ENCODE data around the gene AEBP1. TPM values are rescaled to one million over a fixed set of nuclear protein-coding genes. Genes with fewer than 3 reads are reported as not detected.
A peak's percentile ranks its signal among the peaks of the same experiment; 100 is the strongest.

The AEBP1 gene
- total and polyA plus RNA-seq, 2 donors (not counting 1 experiment from before 2014, with no cell fraction given), result 44.4 to 133 TPM

DNA sequence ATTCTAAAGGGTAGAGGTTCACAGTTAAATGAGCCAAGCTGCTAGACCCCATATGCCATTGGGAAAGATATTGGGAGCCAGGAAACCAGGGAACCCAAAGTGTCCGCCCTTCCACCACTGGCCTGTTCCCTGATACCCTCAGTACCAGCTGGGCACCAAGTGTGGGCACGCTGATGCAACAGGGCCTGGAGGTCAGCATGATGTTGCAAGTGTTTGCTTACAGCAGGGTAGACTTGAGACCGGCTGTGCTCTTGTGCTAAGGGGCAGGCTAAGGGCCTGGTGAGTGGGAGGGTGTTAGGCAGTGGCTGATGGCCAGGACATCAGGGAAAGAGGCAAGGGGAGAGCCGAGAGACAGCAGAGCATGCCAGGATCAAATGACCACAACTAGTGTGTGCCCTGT lies 58.0 kb downstream of the AEBP1 start:
- Histone ChIP-seq H3K4me3 (replicated peaks in 1 of 4; ENCODE audit: control extremely low read depth in 1 of 4, insufficient read depth in 1 of 4, low read depth in 3 of 4, low read length in 4 of 4) (no peak overlapping the region), H3K27me3 (ENCODE audit: control insufficient read depth, insufficient read depth, low read length) (peaks cover 5% of the 10 kb centered on the region), H3K27ac (ENCODE audit: insufficient read depth, low read length) (no peak overlapping the region), H3K79me2 (ENCODE audit: control insufficient read depth, insufficient read depth, low read length) (no peaks in the 10 kb centered on the region), H3K36me3 (ENCODE audit: control insufficient read depth, insufficient read depth, low read length) (no peaks in the 10 kb centered on the region), H2AFZ (ENCODE audit: low read length) (no peak overlapping the region), H3K4me1 (ENCODE audit: control insufficient read depth, extremely low read depth, insufficient read depth, low read length) (peaks cover 3% of the 10 kb centered on the region), H3K4me2 (ENCODE audit: extremely low read depth, insufficient read depth, low read length) (no peak overlapping the region), H3K9ac (ENCODE audit: insufficient read depth, low read length) (no peak overlapping the region), H4K20me1 (ENCODE audit: control insufficient read depth, extremely low read depth, insufficient read depth, low read length) (no peaks in the 10 kb centered on the region), H3K9me3 (ENCODE audit: control insufficient read depth, insufficient read depth, low read depth, low read length) (no peaks in the 10 kb centered on the region)
- no peak for TF ChIP-seq EZH2 (IDR thresholded peaks at IDR 0.05; ENCODE audit: low read length, missing control alignments)
- TF ChIP-seq, protein P1, sequence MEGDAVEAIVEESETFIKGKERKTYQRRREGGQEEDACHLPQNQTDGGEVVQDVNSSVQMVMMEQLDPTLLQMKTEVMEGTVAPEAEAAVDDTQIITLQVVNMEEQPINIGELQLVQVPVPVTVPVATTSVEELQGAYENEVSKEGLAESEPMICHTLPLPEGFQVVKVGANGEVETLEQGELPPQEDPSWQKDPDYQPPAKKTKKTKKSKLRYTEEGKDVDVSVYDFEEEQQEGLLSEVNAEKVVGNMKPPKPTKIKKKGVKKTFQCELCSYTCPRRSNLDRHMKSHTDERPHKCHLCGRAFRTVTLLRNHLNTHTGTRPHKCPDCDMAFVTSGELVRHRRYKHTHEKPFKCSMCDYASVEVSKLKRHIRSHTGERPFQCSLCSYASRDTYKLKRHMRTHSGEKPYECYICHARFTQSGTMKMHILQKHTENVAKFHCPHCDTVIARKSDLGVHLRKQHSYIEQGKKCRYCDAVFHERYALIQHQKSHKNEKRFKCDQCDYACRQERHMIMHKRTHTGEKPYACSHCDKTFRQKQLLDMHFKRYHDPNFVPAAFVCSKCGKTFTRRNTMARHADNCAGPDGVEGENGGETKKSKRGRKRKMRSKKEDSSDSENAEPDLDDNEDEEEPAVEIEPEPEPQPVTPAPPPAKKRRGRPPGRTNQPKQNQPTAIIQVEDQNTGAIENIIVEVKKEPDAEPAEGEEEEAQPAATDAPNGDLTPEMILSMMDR (conservative IDR thresholded peaks at IDR 0.05 in 1 of 2, IDR thresholded peaks at IDR 0.05 in 1 of 2; ENCODE audit: low read depth in 1 of 2, low read length in 2 of 2), result no peak
- peak in 1 of 2 donors; percentile 28 for DNase-seq (ENCODE audit: low read depth in 2 of 2)

DNA sequence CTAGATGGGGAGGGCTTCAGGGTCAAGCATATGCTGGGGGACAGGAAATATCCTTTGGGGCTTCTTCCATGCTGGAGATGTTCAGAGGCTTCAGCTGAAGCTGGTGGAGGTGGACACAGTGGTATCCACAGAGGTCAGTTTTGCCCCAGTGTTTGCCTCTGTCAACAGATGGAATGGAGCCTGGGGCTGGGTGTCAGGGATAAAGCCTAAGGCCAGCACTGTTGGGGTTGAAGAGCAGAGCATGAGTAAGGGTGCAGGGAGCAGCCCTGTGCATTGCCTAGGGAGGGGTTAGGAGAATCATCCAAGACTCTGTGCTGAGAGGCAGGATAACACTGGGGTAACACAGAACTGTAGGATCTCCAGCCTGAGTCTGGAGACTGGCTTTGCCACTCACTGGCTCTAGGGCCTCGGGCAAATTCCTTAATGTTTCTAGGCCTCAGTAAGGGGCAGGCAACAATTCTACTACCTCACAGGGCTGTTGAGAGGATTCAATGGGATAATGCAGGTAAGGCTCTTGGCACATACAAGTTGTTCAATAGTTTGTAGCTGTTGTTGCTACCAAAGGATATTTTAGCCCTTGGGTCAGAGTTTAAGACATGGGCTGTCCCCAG lies 58.7 kb downstream of the AEBP1 start:
- no peak for TF ChIP-seq EZH2 (IDR thresholded peaks at IDR 0.05; ENCODE audit: low read length, missing control alignments)
- TF ChIP-seq, protein P1 (conservative IDR thresholded peaks at IDR 0.05 in 1 of 2, IDR thresholded peaks at IDR 0.05 in 1 of 2; ENCODE audit: low read depth in 1 of 2, low read length in 2 of 2), result no peak
- Histone ChIP-seq H3K27ac (ENCODE audit: insufficient read depth, low read length) (no peak overlapping the region), H3K27me3 (ENCODE audit: control insufficient read depth, insufficient read depth, low read length) (peaks cover 5% of the 10 kb centered on the region), H3K9ac (ENCODE audit: insufficient read depth, low read length) (no peak overlapping the region), H3K9me3 (ENCODE audit: control insufficient read depth, insufficient read depth, low read depth, low read length) (no peaks in the 10 kb centered on the region), H2AFZ (ENCODE audit: low read length) (no peak overlapping the region), H3K4me1 (ENCODE audit: control insufficient read depth, extremely low read depth, insufficient read depth, low read length) (peaks cover 3% of the 10 kb centered on the region), H3K4me3 (replicated peaks in 1 of 4; ENCODE audit: control extremely low read depth in 1 of 4, insufficient read depth in 1 of 4, low read depth in 3 of 4, low read length in 4 of 4) (no peak overlapping the region), H3K4me2 (ENCODE audit: extremely low read depth, insufficient read depth, low read length) (no peak overlapping the region), H4K20me1 (ENCODE audit: control insufficient read depth, extremely low read depth, insufficient read depth, low read length) (no peaks in the 10 kb centered on the region), H3K79me2 (ENCODE audit: control insufficient read depth, insufficient read depth, low read length) (no peaks in the 10 kb centered on the region), H3K36me3 (ENCODE audit: control insufficient read depth, insufficient read depth, low read length) (no peaks in the 10 kb centered on the region)
- no peak for DNase-seq (ENCODE audit: low read depth in 2 of 2)

DNA sequence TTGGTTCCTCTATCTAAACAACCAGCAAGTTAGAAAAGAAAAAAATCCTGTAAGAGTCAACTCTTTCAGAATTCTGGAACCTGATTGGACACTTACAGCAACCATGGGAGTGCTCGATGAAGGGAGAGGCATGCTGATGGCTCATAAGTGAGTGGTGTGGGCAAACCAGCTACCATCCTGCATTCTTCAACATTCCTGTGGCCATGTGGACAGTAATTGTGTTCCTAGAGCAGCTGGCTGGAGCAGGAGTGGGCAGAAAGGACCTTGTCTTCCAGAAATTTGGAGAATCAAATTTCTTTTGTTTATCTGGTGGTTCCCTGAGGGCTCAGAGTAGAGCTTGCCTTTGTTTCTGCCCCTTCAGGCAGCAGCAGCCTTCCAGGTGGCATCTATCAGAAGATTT lies 59.4 kb downstream of the AEBP1 start:
- H3K79me2 ChIP-seq (ENCODE audit: control insufficient read depth, insufficient read depth, low read length), result no peaks in the 10 kb centered on the region
- H3K4me3 ChIP-seq (replicated peaks in 1 of 4; ENCODE audit: control extremely low read depth in 1 of 4, insufficient read depth in 1 of 4, low read depth in 3 of 4, low read length in 4 of 4), result no peak overlapping the region
- TF ChIP-seq, protein P1 (conservative IDR thresholded peaks at IDR 0.05 in 1 of 2, IDR thresholded peaks at IDR 0.05 in 1 of 2; ENCODE audit: low read depth in 1 of 2, low read length in 2 of 2), result no peak
- TF ChIP-seq EZH2 (IDR thresholded peaks at IDR 0.05; ENCODE audit: low read length, missing control alignments), result no peak
- H3K9me3 ChIP-seq (ENCODE audit: control insufficient read depth, insufficient read depth, low read depth, low read length), result no peaks in the 10 kb centered on the region
- no peaks in the 10 kb centered on the region for H4K20me1 ChIP-seq (ENCODE audit: control insufficient read depth, extremely low read depth, insufficient read depth, low read length)
- H3K4me1 ChIP-seq (ENCODE audit: control insufficient read depth, extremely low read depth, insufficient read depth, low read length), result peaks cover 3% of the 10 kb centered on the region
- no peak overlapping the region for H3K27ac ChIP-seq (ENCODE audit: insufficient read depth, low read length)
- peak; percentile 72 to 96 for DNase-seq (ENCODE audit: low read depth in 2 of 2)
- H3K4me2 ChIP-seq (ENCODE audit: extremely low read depth, insufficient read depth, low read length), result peak overlapping the region; percentile 19
- no peaks in the 10 kb centered on the region for H3K36me3 ChIP-seq (ENCODE audit: control insufficient read depth, insufficient read depth, low read length)
- peaks cover 5% of the 10 kb centered on the region for H3K27me3 ChIP-seq (ENCODE audit: control insufficient read depth, insufficient read depth, low read length)
- no peak overlapping the region for H2AFZ ChIP-seq (ENCODE audit: low read length)
- no peak overlapping the region for H3K9ac ChIP-seq (ENCODE audit: insufficient read depth, low read length)

Other genes with a start within 250 kb of the AEBP1 start
- gene MRPS24, start 234.8 kb upstream of the AEBP1 start, total RNA-seq, result 75.8 and 105 TPM in 2 replicates
- 109 and 128 TPM in 2 replicates for gene MRPS24, start 234.8 kb upstream of the AEBP1 start, polyA plus RNA-seq
- gene URGCP, start 197.7 kb upstream of the AEBP1 start, total RNA-seq, result 27.7 and 42.1 TPM in 2 replicates
- 18.3 and 23.2 TPM in 2 replicates for gene URGCP, start 197.7 kb upstream of the AEBP1 start, polyA plus RNA-seq
- gene UBE2D4, start 177.9 kb upstream of the AEBP1 start, total RNA-seq, result 6.4 and 10.2 TPM in 2 replicates
- 20.2 and 21.3 TPM in 2 replicates for gene UBE2D4, start 177.9 kb upstream of the AEBP1 start, polyA plus RNA-seq
- gene SPDYE1, start 106.4 kb upstream of the AEBP1 start, total RNA-seq, result under 0.01 TPM in 1 of 2 replicates, not detected in the other
- not detected in 2 replicates for gene SPDYE1, start 106.4 kb upstream of the AEBP1 start, polyA plus RNA-seq
- 66.8 and 88.2 TPM in 2 replicates for gene DBNL, start 59.6 kb upstream of the AEBP1 start, total RNA-seq
- 86.4 and 115 TPM in 2 replicates for gene DBNL, start 59.6 kb upstream of the AEBP1 start, polyA plus RNA-seq
- 0.26 and 0.33 TPM in 2 replicates for gene PGAM2, start 38.8 kb upstream of the AEBP1 start, total RNA-seq
- gene PGAM2, start 38.8 kb upstream of the AEBP1 start, polyA plus RNA-seq, result not detected in 2 replicates
- 11.0 and 12.7 TPM in 2 replicates for gene POLM, start 21.8 kb upstream of the AEBP1 start, total RNA-seq
- 4.9 and 5.9 TPM in 2 replicates for gene POLM, start 21.8 kb upstream of the AEBP1 start, polyA plus RNA-seq
- gene POLD2, start 19.2 kb downstream of the AEBP1 start, total RNA-seq, result 58.8 and 76.5 TPM in 2 replicates
- 69.8 and 122 TPM in 2 replicates for gene POLD2, start 19.2 kb downstream of the AEBP1 start, polyA plus RNA-seq
- gene MYL7, start 37.0 kb downstream of the AEBP1 start, total RNA-seq, result not detected in 2 replicates
- gene MYL7, start 37.0 kb downstream of the AEBP1 start, polyA plus RNA-seq, result not detected in 2 replicates
- gene GCK, start 85.1 kb downstream of the AEBP1 start, total RNA-seq, result 0.77 and 1.7 TPM in 2 replicates
- gene GCK, start 85.1 kb downstream of the AEBP1 start, polyA plus RNA-seq, result 0.14 and 0.18 TPM in 2 replicates
- 59.8 and 90.0 TPM in 2 replicates for gene YKT6, start 96.6 kb downstream of the AEBP1 start, total RNA-seq
- gene YKT6, start 96.6 kb downstream of the AEBP1 start, polyA plus RNA-seq, result 96.4 and 99.0 TPM in 2 replicates
- 0.17 and 0.26 TPM in 2 replicates for gene CAMK2B, start 221.2 kb downstream of the AEBP1 start, total RNA-seq
- gene CAMK2B, start 221.2 kb downstream of the AEBP1 start, polyA plus RNA-seq, result 0.06 and 0.54 TPM in 2 replicates

All from fibroblast of lung (primary cell).